Right atrium auricular region (tissue), 2 donors: ENCODE measurements around the gene VKORC1. TPM values are rescaled to one million over a fixed set of nuclear protein-coding genes. Genes with fewer than 3 reads are reported as not detected.

Experiments
- DNase-seq: peaks from one replicate; pipeline ENCODE4 v3.0.0-alpha.2; 2019; ENCODE audit warnings: low spot score
- H3K27ac ChIP-seq, 2 donors: fragments of 200-600 bp; sonication (generic); 1 replicate in 1 of 2; 2 replicates in 1 of 2; pipeline ENCODE4 v1.5.1; 2016 to 2019
- H3K27me3 ChIP-seq, 2 donors: fragments of 200-600 bp; sonication (generic); one replicate each; pipeline versions ENCODE4 v1.5.1 to v1.6.0; 2017 to 2019
- H3K36me3 ChIP-seq: fragments of 200-600 bp; sonication (generic); one replicate; pipeline ENCODE4 v1.5.1; 2016
- H3K4me1 ChIP-seq, 2 donors: fragments of 200-600 bp; sonication (generic); one replicate each; pipeline versions ENCODE4 v1.5.1 to v1.6.0; 2017 to 2019
- H3K4me3 ChIP-seq, 2 donors: fragments of 200-600 bp; sonication (generic); 1 replicate in 1 of 2; 2 replicates in 1 of 2; pipeline ENCODE4 v1.5.1; 2017 to 2019; ENCODE audit warnings: mild to moderate bottlenecking in 1 of 2, moderate library complexity in 1 of 2
- H3K9me3 ChIP-seq, 2 donors: fragments of 200-600 bp; sonication (generic); one replicate each; pipeline ENCODE4 v1.5.1; 2019
- CTCF ChIP-seq, 2 donors: fragments of 200-600 bp; sonication (generic); IDR thresholded peaks; one replicate each; pipeline ENCODE4 v1.5.1; 2019; ENCODE audit warnings: antibody characterized with exemption in 2 of 2
- total RNA-seq, 2 donors: library from RNA; depleted of rRNA; stranded (reverse); fragments of >200 nt; gene quantifications; one replicate each; pipeline ENCODE4 v1.1.0, GENCODE V29; 2016

The VKORC1 gene
- total RNA-seq, 2 donors from 2014 or later: 64.9 to 71.8 TPM

GRCh38 chr16:31113121-31114120 is 18.8 kb upstream of the VKORC1 start:
- Histone ChIP-seq H3K9me3 (no peaks in the 10 kb centered on the region), H3K27me3 (no peaks in the 10 kb centered on the region), H3K4me3 (no peak overlapping the region), H3K36me3 (peaks cover 29% of the 10 kb centered on the region), H3K27ac (peak overlapping the region; percentile 63 to 70), H3K4me1 (peaks cover 0 to 48% of the 10 kb centered on the region in 2 donors)
- no peak for DNase-seq
- no peak for TF ChIP-seq CTCF (IDR thresholded peaks at IDR 0.05)

GRCh38 chr16:31112711-31113110 is 18.1 kb upstream of the VKORC1 start:
- Histone ChIP-seq H3K27ac (peak overlapping the region; percentile 63 to 70), H3K9me3 (no peaks in the 10 kb centered on the region), H3K4me1 (peaks cover 0 to 47% of the 10 kb centered on the region in 2 donors), H3K36me3 (peaks cover 29% of the 10 kb centered on the region), H3K27me3 (no peaks in the 10 kb centered on the region), H3K4me3 (no peak overlapping the region)
- DNase-seq: no peak
- no peak for TF ChIP-seq CTCF (IDR thresholded peaks at IDR 0.05)

GRCh38 chr16:31111881-31112466 is 17.4 kb upstream of the VKORC1 start:
- no peak overlapping the region for H3K4me3 ChIP-seq
- H3K36me3 ChIP-seq: peaks cover 29% of the 10 kb centered on the region
- peak overlapping the region; percentile 63 to 70 for H3K27ac ChIP-seq
- no peaks in the 10 kb centered on the region for H3K9me3 ChIP-seq
- peaks cover 0 to 46% of the 10 kb centered on the region in 2 donors for H3K4me1 ChIP-seq
- DNase-seq: no peak
- H3K27me3 ChIP-seq: no peaks in the 10 kb centered on the region
- no peak for TF ChIP-seq CTCF (IDR thresholded peaks at IDR 0.05)

- Histone ChIP-seq H3K4me3 (no peak overlapping the region), H3K27me3 (no peaks in the 10 kb centered on the region), H3K36me3 (peaks cover 29% of the 10 kb centered on the region), H3K27ac (no peak overlapping the region), H3K4me1 (peaks cover 0 to 46% of the 10 kb centered on the region in 2 donors), H3K9me3 (no peaks in the 10 kb centered on the region)
- no peak for DNase-seq
- no peak for TF ChIP-seq CTCF (IDR thresholded peaks at IDR 0.05)
These were observed 15.8 kb upstream of the VKORC1 start for GRCh38 chr16:31110106-31111034.

GRCh38 chr16:31109622-31110021 is 15.0 kb upstream of the VKORC1 start:
- Histone ChIP-seq H3K4me1 (peaks cover 0 to 46% of the 10 kb centered on the region in 2 donors), H3K27ac (peak overlapping the region in 1 of 2 donors; percentile 92), H3K4me3 (no peak overlapping the region)

More at GRCh38 chr16:31109622-31110021, 15.0 kb upstream of the VKORC1 start:
- TF ChIP-seq CTCF (IDR thresholded peaks at IDR 0.05): no peak
- H3K36me3 ChIP-seq: peaks cover 29% of the 10 kb centered on the region
- no peak for DNase-seq
- H3K9me3 ChIP-seq: no peaks in the 10 kb centered on the region
- H3K27me3 ChIP-seq: no peaks in the 10 kb centered on the region
